ENCODE measurements around the gene NPTX1.

The NPTX1 gene

DNA sequence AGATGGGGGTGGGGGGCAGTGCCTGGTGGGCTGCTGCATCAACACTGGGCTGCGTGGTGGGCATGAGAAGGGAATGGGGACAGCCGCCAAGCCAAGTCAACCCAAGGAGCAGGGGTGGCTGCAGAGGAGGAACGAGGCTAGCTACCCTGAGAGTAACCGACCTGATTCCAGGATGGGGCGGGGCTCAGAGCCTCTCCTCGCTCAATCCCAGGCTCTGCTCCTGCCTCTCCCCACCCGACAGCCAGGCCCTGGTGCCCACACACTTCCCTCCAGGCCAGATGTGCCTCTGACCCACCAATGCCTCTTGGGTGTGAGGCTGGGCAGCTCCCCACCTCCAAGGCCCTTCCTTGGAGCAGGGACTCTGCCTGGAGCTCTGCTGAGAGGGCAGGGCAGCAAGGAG is 2.7 kb downstream of the NPTX1 start:
- no peak overlapping the region for H3K27ac ChIP-seq
- no peak for DNase-seq (ENCODE audit: low spot score)
- TF ChIP-seq, protein P1, sequence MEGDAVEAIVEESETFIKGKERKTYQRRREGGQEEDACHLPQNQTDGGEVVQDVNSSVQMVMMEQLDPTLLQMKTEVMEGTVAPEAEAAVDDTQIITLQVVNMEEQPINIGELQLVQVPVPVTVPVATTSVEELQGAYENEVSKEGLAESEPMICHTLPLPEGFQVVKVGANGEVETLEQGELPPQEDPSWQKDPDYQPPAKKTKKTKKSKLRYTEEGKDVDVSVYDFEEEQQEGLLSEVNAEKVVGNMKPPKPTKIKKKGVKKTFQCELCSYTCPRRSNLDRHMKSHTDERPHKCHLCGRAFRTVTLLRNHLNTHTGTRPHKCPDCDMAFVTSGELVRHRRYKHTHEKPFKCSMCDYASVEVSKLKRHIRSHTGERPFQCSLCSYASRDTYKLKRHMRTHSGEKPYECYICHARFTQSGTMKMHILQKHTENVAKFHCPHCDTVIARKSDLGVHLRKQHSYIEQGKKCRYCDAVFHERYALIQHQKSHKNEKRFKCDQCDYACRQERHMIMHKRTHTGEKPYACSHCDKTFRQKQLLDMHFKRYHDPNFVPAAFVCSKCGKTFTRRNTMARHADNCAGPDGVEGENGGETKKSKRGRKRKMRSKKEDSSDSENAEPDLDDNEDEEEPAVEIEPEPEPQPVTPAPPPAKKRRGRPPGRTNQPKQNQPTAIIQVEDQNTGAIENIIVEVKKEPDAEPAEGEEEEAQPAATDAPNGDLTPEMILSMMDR (IDR thresholded peaks at IDR 0.05): no peak
- no peak overlapping the region for H3K4me3 ChIP-seq

DNA sequence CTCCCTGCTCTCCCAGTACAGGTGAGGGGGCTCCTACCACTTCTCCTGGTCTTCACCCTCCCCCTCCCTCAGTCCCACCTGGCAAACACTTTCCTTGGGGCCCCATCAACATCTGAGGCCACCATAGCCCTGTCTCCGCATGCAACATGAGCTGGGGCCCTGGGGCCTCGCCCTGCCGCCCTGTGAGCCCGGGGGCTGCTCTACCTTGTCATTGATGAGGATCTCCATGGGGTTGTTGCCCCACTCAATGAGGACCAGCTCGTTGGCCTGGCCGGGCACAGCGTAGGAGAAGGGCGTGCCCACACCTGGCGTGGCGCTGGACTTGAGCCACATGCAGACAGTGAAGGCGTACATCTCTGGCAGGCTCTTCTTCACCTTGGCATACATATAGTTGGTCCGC is 3.4 kb downstream of the NPTX1 start:
- DNase-seq (ENCODE audit: low spot score): no peak
- Histone ChIP-seq H3K4me3 (no peak overlapping the region), H3K27ac (no peak overlapping the region)
- TF ChIP-seq, protein P1 (IDR thresholded peaks at IDR 0.05): no peak

- no peak overlapping the region for H3K4me3 ChIP-seq
- DNase-seq (ENCODE audit: low spot score): no peak
- TF ChIP-seq, protein P1 (IDR thresholded peaks at IDR 0.05): no peak
- H3K27ac ChIP-seq: no peak overlapping the region
These were observed 4.5 kb downstream of the NPTX1 start for GRCh38 chr17:80471922-80472321.

GRCh38 chr17:80470603-80471002 is 5.8 kb downstream of the NPTX1 start:
- no peak for DNase-seq (ENCODE audit: low spot score)
- TF ChIP-seq, protein P1 (IDR thresholded peaks at IDR 0.05): no peak
- Histone ChIP-seq H3K27ac (no peak overlapping the region), H3K4me3 (no peak overlapping the region)

DNA sequence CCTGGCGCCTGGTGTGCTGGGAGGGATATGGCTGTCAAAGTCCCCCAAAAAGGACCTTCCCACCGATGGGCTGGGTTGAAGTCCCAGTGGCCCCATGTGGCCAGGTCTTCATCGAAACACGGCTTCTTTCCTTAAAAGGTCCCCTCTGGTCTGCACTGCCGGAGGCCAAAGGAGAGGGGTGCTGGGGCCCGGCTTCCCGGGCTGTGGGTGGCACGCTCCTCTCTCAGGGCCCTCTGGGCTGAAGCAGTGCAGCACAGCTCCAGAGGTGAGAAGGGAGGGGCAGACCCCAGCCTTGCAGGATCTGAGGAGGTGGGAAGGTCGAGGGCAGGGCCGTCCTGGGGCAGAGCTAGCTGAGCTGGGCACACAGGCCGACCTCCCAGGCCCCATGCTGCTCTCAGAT is 6.7 kb downstream of the NPTX1 start:
- no peak overlapping the region for H3K27ac ChIP-seq
- no peak for DNase-seq (ENCODE audit: low spot score)
- TF ChIP-seq, protein P1 (IDR thresholded peaks at IDR 0.05): no peak
- no peak overlapping the region for H3K4me3 ChIP-seq

DNA sequence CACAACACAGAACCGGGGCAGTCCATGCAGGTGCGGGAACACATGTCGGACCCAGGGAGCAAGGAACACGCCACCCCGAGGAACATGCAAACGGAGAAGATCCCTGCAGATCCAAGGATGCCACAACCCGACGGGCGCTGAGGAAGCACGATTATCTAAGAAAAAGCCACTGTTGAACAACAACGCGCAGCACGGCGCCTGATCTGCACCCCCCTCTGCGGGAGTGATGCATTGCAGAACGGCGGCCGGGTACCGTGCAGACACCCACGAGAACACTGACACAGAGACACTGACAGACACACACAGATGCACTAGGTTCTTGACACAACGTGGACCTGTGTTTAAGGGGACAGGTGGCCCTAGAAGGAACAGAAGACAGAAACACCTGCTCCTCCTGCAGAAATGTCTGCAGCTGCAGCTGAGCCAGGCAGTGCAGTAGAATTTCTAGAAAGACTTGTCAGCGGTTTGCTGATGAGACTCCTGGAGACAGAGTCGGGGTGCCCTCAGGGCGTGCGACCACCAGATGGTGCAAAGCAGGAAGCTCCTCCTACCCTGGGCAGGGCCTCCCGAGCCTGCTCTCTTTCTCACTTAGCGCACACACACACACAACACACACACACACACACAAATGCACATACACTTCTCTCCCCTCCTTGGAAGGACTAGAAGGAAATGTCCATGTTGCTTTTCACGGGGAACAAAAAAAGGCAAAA is 7.5 kb downstream of the NPTX1 start:
- H3K27ac ChIP-seq: no peak overlapping the region
- no peak overlapping the region for H3K4me3 ChIP-seq
- TF ChIP-seq, protein P1 (IDR thresholded peaks at IDR 0.05): no peak
- no peak for DNase-seq (ENCODE audit: low spot score)

DNA sequence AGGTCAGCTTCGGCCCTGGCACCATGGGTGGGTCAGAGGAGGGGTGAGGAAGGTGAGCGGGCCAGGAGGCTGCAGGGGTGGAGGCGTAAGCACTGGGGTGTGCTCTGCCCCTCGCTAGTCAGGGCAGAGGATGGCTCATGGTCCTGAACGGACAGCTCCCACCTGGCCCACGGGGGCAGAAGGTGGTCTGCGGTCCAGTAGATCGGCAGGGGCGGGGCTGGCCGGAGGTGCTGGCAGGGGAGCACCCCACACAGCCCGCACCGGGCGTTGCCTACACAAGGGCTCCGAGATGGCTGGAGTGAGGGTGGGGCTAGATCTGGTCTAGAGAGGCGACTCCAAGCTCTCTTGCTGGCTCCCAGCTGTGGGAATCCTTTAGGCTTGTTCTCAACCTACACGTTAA is 8.2 kb downstream of the NPTX1 start:
- Histone ChIP-seq H3K4me3 (no peak overlapping the region), H3K27ac (no peak overlapping the region)
- no peak for DNase-seq (ENCODE audit: low spot score)
- TF ChIP-seq, protein P1 (IDR thresholded peaks at IDR 0.05): no peak

Measured in coronary artery (tissue), 2 donors.